HG03565 (cell line): Measurements from ENCODE around the gene ABCB1.
A peak's percentile ranks its signal among the peaks of the same experiment; 100 is the strongest.

ENCODE experiments used
- ATAC-seq: cut with Tn5 transposase; IDR thresholded peaks from one replicate; pipeline ENCODE4 v1.9.1; 2021; ENCODE audit warnings: mild to moderate bottlenecking, moderate library complexity; ENCODE audit not compliant: unreplicated experiment

The ABCB1 gene

DNA sequence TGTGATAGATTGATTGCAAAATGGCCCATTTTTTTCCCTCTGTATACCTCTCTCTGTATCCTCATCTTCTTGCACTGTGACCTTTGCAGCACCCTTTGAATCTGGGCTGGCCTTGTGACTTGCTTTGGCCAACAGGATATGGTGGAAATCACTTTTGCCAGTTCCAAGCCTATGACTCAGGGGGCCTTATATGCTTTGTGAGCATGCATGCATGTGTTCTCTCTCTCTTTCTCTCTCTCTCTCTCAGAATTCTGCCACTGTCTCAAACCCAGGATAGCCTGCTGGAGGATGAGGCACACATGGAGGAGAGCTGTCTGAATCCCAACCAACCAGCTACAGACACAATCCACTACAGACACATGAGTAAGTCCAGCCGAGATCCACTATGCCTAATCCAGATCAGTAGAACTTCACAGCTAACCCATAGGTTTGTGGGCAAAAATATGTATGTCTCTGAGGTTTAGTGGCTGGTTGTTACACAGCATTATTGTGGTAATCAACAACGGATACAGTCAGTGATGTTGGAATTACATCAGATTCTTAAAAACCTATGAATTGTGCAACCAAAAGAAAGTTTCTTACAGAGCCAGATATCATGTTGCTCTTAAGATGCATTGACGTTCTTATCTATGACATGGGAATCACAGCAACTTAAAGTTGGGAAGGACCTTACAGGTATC, 83.4 kb downstream of the ABCB1 start:
- no peak for ATAC-seq

DNA sequence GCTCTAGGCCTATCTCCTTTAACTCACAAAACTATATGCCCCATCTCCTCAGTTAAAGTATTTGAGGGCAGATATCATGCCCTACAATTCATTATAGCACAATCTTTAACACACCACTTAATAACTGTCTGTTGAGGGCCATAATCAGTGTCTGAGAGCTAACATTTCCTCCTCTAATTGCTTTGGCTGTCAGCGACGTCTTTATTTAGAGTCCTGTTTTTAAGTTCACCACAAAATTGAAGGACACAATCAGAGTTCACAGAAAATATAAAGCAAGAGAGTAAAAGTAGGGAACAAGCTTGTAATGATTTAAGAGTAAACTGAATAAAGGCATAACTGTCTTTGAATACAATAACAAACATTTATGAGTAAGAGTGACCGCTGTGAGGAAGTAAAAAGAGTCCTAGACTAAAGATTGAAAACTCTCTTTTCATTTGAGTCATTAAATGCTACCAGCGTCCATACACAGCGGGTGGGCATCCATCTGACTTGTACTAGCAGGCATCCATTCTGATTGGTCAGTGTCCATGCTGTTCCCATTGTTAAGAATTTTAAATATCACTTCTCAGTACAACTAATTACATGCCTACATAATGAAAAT, 86.8 kb downstream of the ABCB1 start:
- ATAC-seq, result no peak

GRCh38 chr7:87512906-87513305, 87.8 kb downstream of the ABCB1 start:
- no peak for ATAC-seq

GRCh38 chr7:87511510-87511909, 89.2 kb downstream of the ABCB1 start:
- ATAC-seq, result no peak

GRCh38 chr7:87510411-87510875, 90.2 kb downstream of the ABCB1 start:
- ATAC-seq, result no peak

GRCh38 chr7:87507446-87507845, 93.2 kb downstream of the ABCB1 start:
- ATAC-seq, result no peak

GRCh38 chr7:87506246-87507180, 94.2 kb downstream of the ABCB1 start:
- no peak for ATAC-seq

- peak; percentile 47 for ATAC-seq
Observed at GRCh38 chr7:87505557-87506245, 95.0 kb downstream of the ABCB1 start.

- no peak for ATAC-seq
Observed at GRCh38 chr7:87505122-87505521, 95.6 kb downstream of the ABCB1 start.

DNA sequence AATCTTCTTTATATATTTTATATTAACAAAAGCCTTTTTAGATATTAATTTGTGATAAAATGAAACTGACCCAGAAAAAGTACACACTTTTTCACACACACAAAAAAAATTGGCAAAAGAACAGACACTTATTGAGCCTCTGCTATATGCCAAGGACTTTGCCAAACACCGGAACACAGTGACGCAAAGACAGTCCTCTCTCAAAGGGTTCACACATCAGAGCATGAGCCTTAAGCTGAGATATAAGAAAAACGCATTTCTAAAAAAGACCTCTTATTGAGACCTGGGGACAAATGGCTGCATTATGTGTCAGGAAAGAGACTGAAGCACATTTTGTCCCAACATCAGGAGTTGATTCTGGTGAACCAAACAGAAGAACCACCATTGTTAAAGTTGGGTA, 101.2 kb downstream of the ABCB1 start:
- ATAC-seq, result no peak

- no peak for ATAC-seq
Observed at GRCh38 chr7:87498893-87499292, 101.8 kb downstream of the ABCB1 start.

- no peak for ATAC-seq
Observed at GRCh38 chr7:87497482-87497881, 103.2 kb downstream of the ABCB1 start.

- ATAC-seq, result no peak
Observed at GRCh38 chr7:87495366-87495765, 105.3 kb downstream of the ABCB1 start.

- ATAC-seq, result no peak
Observed at GRCh38 chr7:87494454-87494853, 106.2 kb downstream of the ABCB1 start.

GRCh38 chr7:87483131-87483530, 117.6 kb downstream of the ABCB1 start:
- ATAC-seq, result no peak

- no peak for ATAC-seq
Observed at GRCh38 chr7:87482115-87482514, 118.6 kb downstream of the ABCB1 start.

- no peak for ATAC-seq
Observed at GRCh38 chr7:87480386-87480785, 120.3 kb downstream of the ABCB1 start.

DNA sequence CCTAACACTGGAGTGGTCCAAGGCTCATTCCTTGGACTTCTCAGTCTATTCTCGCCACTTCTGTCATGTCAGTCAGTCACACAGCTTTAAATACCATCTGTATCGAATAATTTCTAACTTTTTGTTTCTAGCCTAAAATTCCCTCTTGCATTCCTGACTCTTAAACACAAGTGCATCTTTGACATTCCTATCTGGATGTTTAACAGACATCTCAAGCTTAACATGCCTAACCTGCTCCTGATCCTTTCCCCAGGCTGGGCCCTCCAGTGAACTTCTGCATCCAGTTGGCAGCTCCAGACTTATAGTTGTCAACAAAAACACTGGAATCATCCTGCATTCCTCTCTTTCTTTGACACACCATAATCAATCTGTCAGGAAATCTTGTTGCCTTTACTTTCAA, 120.7 kb downstream of the ABCB1 start:
- ATAC-seq, result no peak

GRCh38 chr7:87476179-87476557, 124.5 kb downstream of the ABCB1 start:
- no peak for ATAC-seq

GRCh38 chr7:87475359-87476178, 125.1 kb downstream of the ABCB1 start, which contains the start of gene ABCB4:
TSS of gene ABCB4 (minus strand) at chr7:87475680. CDS start at chr7:87475465, 215 bp downstream.
- no peak for ATAC-seq
